Colonic mucosa (tissue), 4 donors: ENCODE results near the gene NMU. TPM values are rescaled to one million over a fixed set of nuclear protein-coding genes. Genes with fewer than 3 reads are reported as not detected.

Experiments
- DNase-seq: peaks from one replicate; pipeline ENCODE4 v3.0.0-alpha.2; 2020
- H3K27ac ChIP-seq: fragments of 200-600 bp; one replicate; pipeline ENCODE4 v1.8.0; 2021
- H3K27me3 ChIP-seq: fragments of 200-600 bp; one replicate; pipeline ENCODE4 v1.8.0; 2021
- H3K36me3 ChIP-seq: fragments of 200-600 bp; one replicate; pipeline ENCODE4 v1.8.0; 2021
- H3K4me1 ChIP-seq: fragments of 200-600 bp; one replicate; pipeline ENCODE4 v1.8.0; 2021; ENCODE audit warnings: mild to moderate bottlenecking
- H3K4me3 ChIP-seq: fragments of 200-600 bp; one replicate; pipeline ENCODE4 v1.8.0; 2021
- H3K9ac ChIP-seq, 2 donors: one replicate each; pipeline ENCODE4 v1.7.0; 2013; ENCODE audit warnings: control low read depth in 2 of 2, low read depth in 2 of 2, low read length in 2 of 2
- H3K9me3 ChIP-seq: fragments of 200-600 bp; one replicate; pipeline ENCODE4 v1.8.0; 2021
- CTCF ChIP-seq: fragments of 200-600 bp; IDR thresholded peaks from one replicate; pipeline ENCODE4 v1.8.0; 2022; ENCODE audit warnings: antibody characterized with exemption, mild to moderate bottlenecking
- intact Hi-C: fragments of 100-400 bp; cut with DNase I; formaldehyde crosslinking; loops from one replicate; pipeline ENCODE4 v1.14.1; 2022
- total RNA-seq, 2 donors: library from RNA; stranded (reverse); fragmentation: NEBNext Ultra II Directional in 1 of 2; extraction: Animal tissue kit (Norgen Biotek cat#: 25700) in 1 of 2; gene quantifications; one replicate each; pipeline ENCODE4 v1.2.1, GENCODE V29; 2021
- donor health status: healthy.
- donor health status: DM: no; HTN: no; CAD: no.
- donor health status: DM: no; HTN: no; CAD: no.

The NMU gene
- total RNA-seq, 2 donors from 2014 or later, result 0.66 to 1.9 TPM

GRCh38 chr4:55575513-55575912, 60.6 kb downstream of the NMU start:
- H3K27ac ChIP-seq, result no peak overlapping the region
- H3K9me3 ChIP-seq, result no peaks in the 10 kb centered on the region
- H3K4me3 ChIP-seq, result no peak overlapping the region
- no peak overlapping the region for H3K9ac ChIP-seq
- no peak for TF ChIP-seq CTCF
- no peaks in the 10 kb centered on the region for H3K4me1 ChIP-seq
- DNase-seq, result no peak
- no peaks in the 10 kb centered on the region for H3K36me3 ChIP-seq
- intact Hi-C loops, result no loop called here
- H3K27me3 ChIP-seq, result no peaks in the 10 kb centered on the region

- no peak overlapping the region for H3K27ac ChIP-seq
- no peaks in the 10 kb centered on the region for H3K36me3 ChIP-seq
- no peak for DNase-seq
- no peaks in the 10 kb centered on the region for H3K4me1 ChIP-seq
- no peak for TF ChIP-seq CTCF
- intact Hi-C loops, result no loop called here
- no peaks in the 10 kb centered on the region for H3K9me3 ChIP-seq
- H3K27me3 ChIP-seq, result no peaks in the 10 kb centered on the region
- H3K9ac ChIP-seq, result no peak overlapping the region
- no peak overlapping the region for H3K4me3 ChIP-seq
These were observed 61.8 kb downstream of the NMU start for GRCh38 chr4:55574252-55574651.

GRCh38 chr4:55571806-55572205, 64.3 kb downstream of the NMU start:
- Histone ChIP-seq H3K4me1 (no peaks in the 10 kb centered on the region), H3K27ac (no peak overlapping the region), H3K9ac (no peak overlapping the region), H3K4me3 (no peak overlapping the region), H3K27me3 (no peaks in the 10 kb centered on the region), H3K9me3 (no peaks in the 10 kb centered on the region), H3K36me3 (no peaks in the 10 kb centered on the region)
- TF ChIP-seq CTCF, result no peak
- no peak for DNase-seq
- intact Hi-C loops, result no loop called here

- H3K27ac ChIP-seq, result no peak overlapping the region
- no peak for DNase-seq
- H3K9me3 ChIP-seq, result no peaks in the 10 kb centered on the region
- no peak for TF ChIP-seq CTCF
- no peaks in the 10 kb centered on the region for H3K4me1 ChIP-seq
- H3K27me3 ChIP-seq, result no peaks in the 10 kb centered on the region
- H3K36me3 ChIP-seq, result no peaks in the 10 kb centered on the region
- H3K9ac ChIP-seq, result no peak overlapping the region
- intact Hi-C loops, result no loop called here
- no peak overlapping the region for H3K4me3 ChIP-seq
These were observed 67.1 kb downstream of the NMU start for GRCh38 chr4:55568905-55569504.

GRCh38 chr4:55561889-55562288, 74.2 kb downstream of the NMU start:
- Histone ChIP-seq H3K27ac (no peak overlapping the region), H3K27me3 (no peaks in the 10 kb centered on the region), H3K4me1 (no peaks in the 10 kb centered on the region), H3K36me3 (no peaks in the 10 kb centered on the region), H3K9ac (no peak overlapping the region), H3K4me3 (no peak overlapping the region), H3K9me3 (no peaks in the 10 kb centered on the region)
- TF ChIP-seq CTCF, result no peak
- DNase-seq, result no peak
- intact Hi-C loops, result no loop called here

GRCh38 chr4:55560096-55560495, 76.0 kb downstream of the NMU start:
- no peak overlapping the region for H3K27ac ChIP-seq
- no peaks in the 10 kb centered on the region for H3K9me3 ChIP-seq

More at GRCh38 chr4:55560096-55560495, 76.0 kb downstream of the NMU start:
- Histone ChIP-seq H3K4me3 (no peak overlapping the region), H3K27me3 (no peaks in the 10 kb centered on the region), H3K36me3 (no peaks in the 10 kb centered on the region), H3K4me1 (no peaks in the 10 kb centered on the region), H3K9ac (no peak overlapping the region)
- no peak for DNase-seq
- intact Hi-C loops, result no loop called here
- no peak for TF ChIP-seq CTCF
